ENCODE results near the gene POMGNT2.

The POMGNT2 gene

GRCh38 chr3:43043071-43043766, 62.7 kb downstream of the POMGNT2 start:
- no peak for DNase-seq

- no peak for DNase-seq
These were observed 64.4 kb downstream of the POMGNT2 start for GRCh38 chr3:43041517-43041916.

GRCh38 chr3:43038010-43038409, 67.9 kb downstream of the POMGNT2 start:
- DNase-seq: no peak

GRCh38 chr3:43036621-43037423, 69.1 kb downstream of the POMGNT2 start:
- DNase-seq: no peak

- DNase-seq: no peak
These were observed 70.0 kb downstream of the POMGNT2 start for GRCh38 chr3:43035801-43036365.

- DNase-seq: no peak
These were observed 71.0 kb downstream of the POMGNT2 start for GRCh38 chr3:43034911-43035310.

- DNase-seq: no peak
These were observed 71.7 kb downstream of the POMGNT2 start for GRCh38 chr3:43034200-43034599.

- no peak for DNase-seq
These were observed 72.9 kb downstream of the POMGNT2 start for GRCh38 chr3:43032646-43033628.

GRCh38 chr3:43031889-43032545, 73.9 kb downstream of the POMGNT2 start:
- no peak for DNase-seq

GRCh38 chr3:43031485-43031884, 74.4 kb downstream of the POMGNT2 start:
- no peak for DNase-seq

GRCh38 chr3:43030162-43030935, 75.5 kb downstream of the POMGNT2 start:
- no peak for DNase-seq

All from midbrain (tissue), 1 donor.